Activated T-cell treated with anti-CD3 and anti-CD28 coated beads for 4 hours (primary cell): ENCODE data around the gene FFAR1.

ENCODE experiments used
- DNase-seq: peaks from one replicate; pipeline ENCODE4 v3.0.0-alpha.2; 2020

The FFAR1 gene

GRCh38 chr19:35347171-35347929, at the start of gene FFAR1:
Gene FFAR1 (plus strand): TSS chr19:35347902. CDS start chr19:35351552, 3,650 bp downstream.
- DNase-seq: no peak

- DNase-seq: no peak
Measured at GRCh38 chr19:35297922-35298321, 49.8 kb upstream of the FFAR1 start.

- no peak for DNase-seq
Measured at GRCh38 chr19:35298561-35298972, 49.1 kb upstream of the FFAR1 start.

- no peak for DNase-seq
Measured at GRCh38 chr19:35299523-35300338, 48.0 kb upstream of the FFAR1 start.

- DNase-seq: no peak
Measured at GRCh38 chr19:35300339-35300649, 47.4 kb upstream of the FFAR1 start.

GRCh38 chr19:35301961-35302360, 45.7 kb upstream of the FFAR1 start:
- no peak for DNase-seq

GRCh38 chr19:35302446-35302845, 45.3 kb upstream of the FFAR1 start:
- DNase-seq: no peak

GRCh38 chr19:35303357-35303915, 44.3 kb upstream of the FFAR1 start:
- no peak for DNase-seq

GRCh38 chr19:35304036-35304435, 43.7 kb upstream of the FFAR1 start:
- no peak for DNase-seq

GRCh38 chr19:35305181-35305580, 42.5 kb upstream of the FFAR1 start:
- no peak for DNase-seq

- no peak for DNase-seq
Measured at GRCh38 chr19:35306473-35307246, 41.0 kb upstream of the FFAR1 start.

- DNase-seq: no peak
Measured at GRCh38 chr19:35307931-35308330, 39.8 kb upstream of the FFAR1 start.

- no peak for DNase-seq
Measured at GRCh38 chr19:35308910-35309309, 38.8 kb upstream of the FFAR1 start.

- DNase-seq: no peak
Measured at GRCh38 chr19:35309481-35310279, 38.0 kb upstream of the FFAR1 start.

- DNase-seq: no peak
Measured at GRCh38 chr19:35310331-35310730, 37.4 kb upstream of the FFAR1 start.

GRCh38 chr19:35310811-35311465, 36.8 kb upstream of the FFAR1 start:
- DNase-seq: no peak

- DNase-seq: no peak
Measured at GRCh38 chr19:35311901-35312665, 35.6 kb upstream of the FFAR1 start.

- no peak for DNase-seq
Measured at GRCh38 chr19:35313587-35313986, 34.1 kb upstream of the FFAR1 start.

GRCh38 chr19:35314031-35314430, 33.7 kb upstream of the FFAR1 start:
- no peak for DNase-seq

- DNase-seq: no peak
Measured at GRCh38 chr19:35314858-35315470, 32.7 kb upstream of the FFAR1 start.

GRCh38 chr19:35315883-35316282, 31.8 kb upstream of the FFAR1 start:
- no peak for DNase-seq
